Hepatocyte (in vitro differentiated cells): Measurements from ENCODE around the gene FNDC3B. TPM values are rescaled to one million over a fixed set of nuclear protein-coding genes. Genes with fewer than 3 reads are reported as not detected.

ENCODE experiments used
- DNase-seq: peaks from one replicate; pipeline ENCODE4 v3.0.0-alpha.2; 2016; ENCODE audit warnings: low spot score
- H2AFZ ChIP-seq: fragments of 200-600 bp; sonication (generic); 2 replicates; pipeline ENCODE4 v1.6.0; 2016; ENCODE audit warnings: antibody characterized with exemption, mild to moderate bottlenecking
- H3K27ac ChIP-seq: fragments of 200-600 bp; sonication (generic); 2 replicates; pipeline ENCODE4 v1.5.1; 2016; ENCODE audit warnings: mild to moderate bottlenecking
- H3K27me3 ChIP-seq: fragments of 200-600 bp; sonication (generic); 2 replicates; pipeline ENCODE4 v1.6.1; 2016
- H3K36me3 ChIP-seq: fragments of 200-600 bp; sonication (generic); replicated peaks from 2 replicates; pipeline ENCODE4 v1.5.1; 2016; ENCODE audit warnings: low read depth; ENCODE audit not compliant: insufficient read depth
- H3K4me1 ChIP-seq: fragments of 200-600 bp; sonication (generic); 2 replicates; pipeline ENCODE4 v1.5.1; 2016; ENCODE audit warnings: mild to moderate bottlenecking, moderate library complexity; ENCODE audit not compliant: insufficient read depth
- H3K4me2 ChIP-seq: fragments of 200-600 bp; sonication (generic); 2 replicates; pipeline ENCODE4 v1.6.0; 2016
- H3K4me3 ChIP-seq: fragments of 200-600 bp; sonication (generic); 2 replicates; pipeline ENCODE4 v1.5.1; 2016; ENCODE audit warnings: mild to moderate bottlenecking
- H3K79me2 ChIP-seq: fragments of 200-600 bp; sonication (generic); 2 replicates; pipeline ENCODE4 v1.6.0; 2017; ENCODE audit warnings: mild to moderate bottlenecking
- H3K9me2 ChIP-seq: fragments of 200-600 bp; sonication (generic); replicated peaks from 2 replicates; pipeline ENCODE4 v1.6.0; 2017; ENCODE audit warnings: mild to moderate bottlenecking; ENCODE audit not compliant: insufficient read depth
- H3K9me3 ChIP-seq: fragments of 200-600 bp; sonication (generic); 2 replicates; pipeline ENCODE4 v1.5.1; 2016; ENCODE audit warnings: low read depth, mild to moderate bottlenecking
- H4K20me1 ChIP-seq: fragments of 200-600 bp; sonication (generic); 2 replicates; pipeline ENCODE4 v1.6.0; 2016; ENCODE audit warnings: mild to moderate bottlenecking; ENCODE audit not compliant: insufficient read depth, poor library complexity, severe bottlenecking
- CTCF ChIP-seq: fragments of 200-600 bp; sonication (generic); IDR thresholded peaks from 2 replicates; pipeline ENCODE4 v1.5.1; 2016; ENCODE audit warnings: antibody characterized with exemption, mild to moderate bottlenecking; ENCODE audit not compliant: poor library complexity
- EZH2 ChIP-seq: fragments of 200-600 bp; sonication (generic); IDR thresholded peaks from 2 replicates; pipeline ENCODE4 v1.6.1; 2016; ENCODE audit warnings: antibody characterized with exemption, mild to moderate bottlenecking, borderline replicate concordance
- EZH2phosphoT487 ChIP-seq: fragments of 200-600 bp; sonication (generic); IDR thresholded peaks from one replicate; pipeline ENCODE4 v1.6.1; 2018; ENCODE audit warnings: antibody characterized with exemption, mild to moderate bottlenecking, low read depth, moderate library complexity; ENCODE audit not compliant: unreplicated experiment, severe bottlenecking
- WGBS: methylation state at CpG from one replicate; pipeline ENCODE4 v1.1.6; 2016; ENCODE audit warnings: low lambda C conversion rate; ENCODE audit errors: missing lambda C conversion rate; 5-methylcytosine and 5-hydroxymethylcytosine counted together
- polyA plus RNA-seq: library from polyadenylated mRNA; unstranded; fragments of >200 nt; fragmentation: Nextera tagmentation; extraction: Ambion mirVana; gene quantifications from 2 replicates; pipeline ENCODE4 v1.2.1, GENCODE V29; 2016
- total RNA-seq: library from RNA; depleted of rRNA; stranded (reverse); fragments of >200 nt; gene quantifications from 2 replicates; pipeline ENCODE4 v1.2.3, GENCODE V29; 2014

Gene FNDC3B
- total and polyA plus RNA-seq, 2 experiments from 2014 or later: 61.2 to 113 TPM

- TF ChIP-seq EZH2phosphoT487: no peak
- no peak for TF ChIP-seq CTCF
- no peak for TF ChIP-seq EZH2
- Histone ChIP-seq H3K4me2 (no peak overlapping the region), H3K9me3 (no peaks in the 10 kb centered on the region), H3K36me3 (no peaks in the 10 kb centered on the region), H3K27ac (peak overlapping the region; percentile 48), H3K4me1 (peaks cover 21% of the 10 kb centered on the region), H3K27me3 (no peaks in the 10 kb centered on the region), H3K79me2 (peaks cover 91% of the 10 kb centered on the region), H2AFZ (no peak overlapping the region), H4K20me1 (no peaks in the 10 kb centered on the region), H3K4me3 (no peak overlapping the region), H3K9me2 (no peaks in the 10 kb centered on the region)
- 42% methylated on average over 3 of the region's 3 CpGs for WGBS
- DNase-seq: no peak
Measured at GRCh38 chr3:172146349-172146748, 107.0 kb downstream of the FNDC3B start.

GRCh38 chr3:172147113-172147818 lies 107.9 kb downstream of the FNDC3B start:
- TF ChIP-seq EZH2 (no peak), CTCF (no peak), EZH2phosphoT487 (no peak)
- H3K4me2 ChIP-seq: no peak overlapping the region
- no peaks in the 10 kb centered on the region for H4K20me1 ChIP-seq
- no peaks in the 10 kb centered on the region for H3K27me3 ChIP-seq
- peak overlapping the region; percentile 48 for H3K27ac ChIP-seq
- no peak for DNase-seq
- H2AFZ ChIP-seq: no peak overlapping the region
- 97% methylated on average over 8 of the region's 8 CpGs for WGBS
- H3K4me1 ChIP-seq: peaks cover 16% of the 10 kb centered on the region
- no peaks in the 10 kb centered on the region for H3K36me3 ChIP-seq
- H3K4me3 ChIP-seq: no peak overlapping the region
- H3K9me3 ChIP-seq: no peaks in the 10 kb centered on the region
- H3K79me2 ChIP-seq: peaks cover 94% of the 10 kb centered on the region
- no peaks in the 10 kb centered on the region for H3K9me2 ChIP-seq

DNA sequence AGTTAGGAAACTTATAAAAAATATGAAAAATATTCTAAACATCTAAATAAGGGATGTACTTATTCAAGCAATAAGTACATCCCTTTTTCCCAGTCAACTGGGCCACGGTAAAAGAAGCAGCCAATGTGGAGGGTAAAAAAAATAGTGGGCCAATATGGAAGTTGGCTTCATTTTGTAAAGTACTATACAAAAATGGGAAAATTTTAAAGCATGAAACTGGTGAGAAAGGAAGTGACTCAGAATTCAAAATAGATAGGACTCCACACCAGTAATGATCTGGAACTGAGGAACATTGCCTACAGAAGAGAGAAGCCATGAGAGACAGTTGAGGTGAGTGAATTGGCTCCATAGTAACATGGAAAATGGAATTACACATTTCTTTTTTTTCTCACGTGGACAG lies 108.9 kb downstream of the FNDC3B start:
- H3K79me2 ChIP-seq: peaks cover 96% of the 10 kb centered on the region
- H3K4me3 ChIP-seq: no peak overlapping the region
- no peaks in the 10 kb centered on the region for H3K9me2 ChIP-seq
- H3K27me3 ChIP-seq: no peaks in the 10 kb centered on the region
- H3K9me3 ChIP-seq: no peaks in the 10 kb centered on the region
- peaks cover 15% of the 10 kb centered on the region for H3K4me1 ChIP-seq
- H2AFZ ChIP-seq: no peak overlapping the region
- TF ChIP-seq EZH2: no peak
- TF ChIP-seq CTCF: no peak
- no peak for TF ChIP-seq EZH2phosphoT487
- no peaks in the 10 kb centered on the region for H4K20me1 ChIP-seq
- DNase-seq: no peak
- H3K36me3 ChIP-seq: no peaks in the 10 kb centered on the region
- no peak overlapping the region for H3K27ac ChIP-seq
- no peak overlapping the region for H3K4me2 ChIP-seq
- 89% methylated on average over 2 of the region's 2 CpGs for WGBS
